Smooth muscle cell (in vitro differentiated cells): ENCODE data around the gene ZNF423. TPM values are rescaled to one million over a fixed set of nuclear protein-coding genes. Genes with fewer than 3 reads are reported as not detected.

Source experiments
- DNase-seq: peaks from one replicate; lab custom pipeline; 2025; ENCODE audit not compliant: unreplicated experiment; lab: John Stamatoyannopoulos, UW
- H2AFZ ChIP-seq: fragments of 200-600 bp; sonication (generic); 2 replicates; pipeline ENCODE4 v1.6.0; 2016; ENCODE audit warnings: antibody characterized with exemption, low read depth, mild to moderate bottlenecking
- H3F3A ChIP-seq: fragments of 200-600 bp; sonication (generic); 2 replicates; pipeline ENCODE4 v1.6.0; 2017; ENCODE audit warnings: antibody characterized with exemption, low read depth
- H3K27ac ChIP-seq: fragments of 200-600 bp; sonication (generic); 2 replicates; pipeline ENCODE4 v1.5.1; 2016; ENCODE audit warnings: low read depth, mild to moderate bottlenecking
- H3K27me3 ChIP-seq: fragments of 200-600 bp; sonication (generic); 2 replicates; pipeline ENCODE4 v1.6.1; 2016; ENCODE audit warnings: low read depth, mild to moderate bottlenecking
- H3K36me3 ChIP-seq: fragments of 200-600 bp; sonication (generic); 2 replicates; pipeline ENCODE4 v1.5.1; 2016; ENCODE audit warnings: low read depth
- H3K4me1 ChIP-seq: fragments of 200-600 bp; sonication (generic); 2 replicates; pipeline ENCODE4 v1.5.1; 2016; ENCODE audit warnings: low read depth
- H3K4me2 ChIP-seq: fragments of 200-600 bp; sonication (generic); 2 replicates; pipeline ENCODE4 v1.6.0; 2016; ENCODE audit warnings: mild to moderate bottlenecking
- H3K4me3 ChIP-seq: fragments of 200-600 bp; sonication (generic); 2 replicates; pipeline ENCODE4 v1.5.1; 2016; ENCODE audit warnings: mild to moderate bottlenecking
- H3K79me2 ChIP-seq: fragments of 200-600 bp; sonication (generic); 2 replicates; pipeline ENCODE4 v1.6.0; 2016; ENCODE audit warnings: low read depth, mild to moderate bottlenecking
- H3K9ac ChIP-seq: fragments of 200-600 bp; sonication (generic); 2 replicates; pipeline ENCODE4 v1.6.0; 2016; ENCODE audit warnings: low read depth
- H3K9me3 ChIP-seq: fragments of 200-600 bp; sonication (generic); replicated peaks from 2 replicates; pipeline ENCODE4 v1.5.1; 2016; ENCODE audit warnings: low read depth
- H4K20me1 ChIP-seq: fragments of 200-600 bp; sonication (generic); 2 replicates; pipeline ENCODE4 v1.6.0; 2016; ENCODE audit warnings: low read depth
- CTCF ChIP-seq: fragments of 200-600 bp; sonication (generic); IDR thresholded peaks from 2 replicates; pipeline ENCODE4 v1.5.1; 2017; ENCODE audit warnings: borderline replicate concordance, mild to moderate bottlenecking, antibody characterized with exemption; ENCODE audit not compliant: insufficient read depth, poor library complexity, severe bottlenecking
- WGBS: methylation state at CpG from one replicate; pipeline ENCODE4 v1.1.7; 2016; ENCODE audit warnings: low lambda C conversion rate; 5-methylcytosine and 5-hydroxymethylcytosine counted together
- polyA plus RNA-seq: library from polyadenylated mRNA; unstranded; fragments of >200 nt; fragmentation: Nextera tagmentation; extraction: Ambion mirVana; gene quantifications from 2 replicates; pipeline ENCODE4 v1.2.1, GENCODE V29; 2016
- total RNA-seq: library from RNA; depleted of rRNA; stranded (reverse); fragments of >200 nt; gene quantifications from 2 replicates; pipeline ENCODE4 v1.2.3, GENCODE V29; 2014

Gene ZNF423
- total and polyA plus RNA-seq, 2 experiments from 2014 or later, result 6.9 to 7.0 TPM

- H3K9me3 ChIP-seq, result no peaks in the 10 kb centered on the region
- no peak overlapping the region for H2AFZ ChIP-seq
- no peak overlapping the region for H3K9ac ChIP-seq
- H3K27ac ChIP-seq, result no peak overlapping the region
- no peaks in the 10 kb centered on the region for H3K4me1 ChIP-seq
- no peaks in the 10 kb centered on the region for H3K79me2 ChIP-seq
- H4K20me1 ChIP-seq, result no peaks in the 10 kb centered on the region
- WGBS, result 92% methylated on average over 1 of the region's 1 CpG
- TF ChIP-seq CTCF, result no peak
- no peak for DNase-seq
- no peak overlapping the region for H3K4me2 ChIP-seq
- no peaks in the 10 kb centered on the region for H3K36me3 ChIP-seq
- no peaks in the 10 kb centered on the region for H3F3A ChIP-seq
- no peak overlapping the region for H3K4me3 ChIP-seq
- H3K27me3 ChIP-seq, result no peaks in the 10 kb centered on the region
These were observed 205.3 kb downstream of the ZNF423 start for GRCh38 chr16:49650603-49651002.

GRCh38 chr16:49649013-49649765, 206.7 kb downstream of the ZNF423 start:
- 77% methylated on average over 5 of the region's 5 CpGs for WGBS
- no peaks in the 10 kb centered on the region for H4K20me1 ChIP-seq
- no peak overlapping the region for H3K9ac ChIP-seq
- H3K4me3 ChIP-seq, result no peak overlapping the region
- H3K4me1 ChIP-seq, result no peaks in the 10 kb centered on the region
- DNase-seq, result no peak
- no peaks in the 10 kb centered on the region for H3K79me2 ChIP-seq
- no peaks in the 10 kb centered on the region for H3K36me3 ChIP-seq
- no peaks in the 10 kb centered on the region for H3K9me3 ChIP-seq
- no peaks in the 10 kb centered on the region for H3F3A ChIP-seq
- TF ChIP-seq CTCF, result no peak
- no peak overlapping the region for H2AFZ ChIP-seq
- no peaks in the 10 kb centered on the region for H3K27me3 ChIP-seq
- no peak overlapping the region for H3K27ac ChIP-seq
- no peak overlapping the region for H3K4me2 ChIP-seq

GRCh38 chr16:49647673-49648072, 208.2 kb downstream of the ZNF423 start:
- Histone ChIP-seq H2AFZ (no peak overlapping the region), H3K27me3 (no peaks in the 10 kb centered on the region), H4K20me1 (no peaks in the 10 kb centered on the region), H3K79me2 (no peaks in the 10 kb centered on the region), H3K27ac (no peak overlapping the region), H3K4me1 (peaks cover 4% of the 10 kb centered on the region), H3K9ac (no peak overlapping the region), H3K9me3 (no peaks in the 10 kb centered on the region), H3K4me3 (no peak overlapping the region), H3F3A (peaks cover 4% of the 10 kb centered on the region), H3K36me3 (no peaks in the 10 kb centered on the region), H3K4me2 (no peak overlapping the region)
- TF ChIP-seq CTCF, result no peak
- no peak for DNase-seq
- WGBS, result 77% methylated on average over 2 of the region's 2 CpGs

- Histone ChIP-seq H2AFZ (no peak overlapping the region), H3K27ac (no peak overlapping the region), H3K4me1 (peaks cover 18% of the 10 kb centered on the region), H3K9me3 (no peaks in the 10 kb centered on the region), H4K20me1 (no peaks in the 10 kb centered on the region), H3K79me2 (no peaks in the 10 kb centered on the region), H3K4me2 (no peak overlapping the region), H3K36me3 (no peaks in the 10 kb centered on the region), H3K4me3 (no peak overlapping the region), H3F3A (peaks cover 7% of the 10 kb centered on the region), H3K9ac (no peak overlapping the region), H3K27me3 (no peaks in the 10 kb centered on the region)
- 96% methylated on average over 1 of the region's 1 CpG for WGBS
- DNase-seq, result no peak
- no peak for TF ChIP-seq CTCF
These were observed 210.6 kb downstream of the ZNF423 start for GRCh38 chr16:49645263-49645662.
